GM18517 (cell line): Measurements from ENCODE around the gene LARGE1.

Experiments
- ATAC-seq: cut with Tn5 transposase; IDR thresholded peaks from one replicate; pipeline ENCODE4 v1.9.1; 2021; ENCODE audit warnings: mild to moderate bottlenecking, moderate library complexity; ENCODE audit not compliant: unreplicated experiment

LARGE1 gene

GRCh38 chr22:33829546-33830280, 90.6 kb downstream of the LARGE1 start:
- ATAC-seq: no peak

- no peak for ATAC-seq
Measured at GRCh38 chr22:33828302-33828701, 92.0 kb downstream of the LARGE1 start.

- ATAC-seq: no peak
Measured at GRCh38 chr22:33825761-33826160, 94.5 kb downstream of the LARGE1 start.

GRCh38 chr22:33823552-33823951, 96.7 kb downstream of the LARGE1 start:
- ATAC-seq: no peak

GRCh38 chr22:33821290-33821689, 99.0 kb downstream of the LARGE1 start:
- ATAC-seq: no peak

- no peak for ATAC-seq
Measured at GRCh38 chr22:33819743-33820142, 100.5 kb downstream of the LARGE1 start.

- ATAC-seq: no peak
Measured at GRCh38 chr22:33817512-33818127, 102.7 kb downstream of the LARGE1 start.

- ATAC-seq: no peak
Measured at GRCh38 chr22:33812360-33812977, 107.8 kb downstream of the LARGE1 start.

GRCh38 chr22:33811686-33812085, 108.6 kb downstream of the LARGE1 start:
- no peak for ATAC-seq

GRCh38 chr22:33811208-33811607, 109.1 kb downstream of the LARGE1 start:
- ATAC-seq: no peak

GRCh38 chr22:33807470-33807869, 112.8 kb downstream of the LARGE1 start:
- no peak for ATAC-seq

GRCh38 chr22:33806191-33806590, 114.1 kb downstream of the LARGE1 start:
- peak; percentile 64 for ATAC-seq

- no peak for ATAC-seq
Measured at GRCh38 chr22:33803371-33804282, 116.6 kb downstream of the LARGE1 start.

GRCh38 chr22:33798401-33798800, 121.9 kb downstream of the LARGE1 start:
- no peak for ATAC-seq

GRCh38 chr22:33796494-33796893, 123.8 kb downstream of the LARGE1 start:
- ATAC-seq: no peak

- no peak for ATAC-seq
Measured at GRCh38 chr22:33793475-33793874, 126.8 kb downstream of the LARGE1 start.

GRCh38 chr22:33792832-33793231, 127.4 kb downstream of the LARGE1 start:
- no peak for ATAC-seq

GRCh38 chr22:33789690-33790253, 130.5 kb downstream of the LARGE1 start:
- ATAC-seq: no peak

GRCh38 chr22:33788927-33789326, 131.3 kb downstream of the LARGE1 start:
- ATAC-seq: no peak

GRCh38 chr22:33787645-33788456, 132.4 kb downstream of the LARGE1 start:
- ATAC-seq: no peak
